WTC11 (cell line): ENCODE results near the gene CRK. TPM values are rescaled to one million over a fixed set of nuclear protein-coding genes. Genes with fewer than 3 reads are reported as not detected.

ENCODE experiments used
- ATAC-seq: fragments of 200-7000 bp; cut with Tn5 transposase; 2 replicates; pipeline ENCODE4 v1.10.0; 2021; ENCODE audit warnings: mild to moderate bottlenecking, moderate library complexity
- CTCF ChIA-PET: fragments of 300-600 bp; sonication (Branson Sonifier 250); formaldehyde crosslinking; loops from one replicate; lab custom pipeline; 2021; ENCODE audit warnings: antibody characterized with exemption; lab: Charles Lee
- POLR2A ChIA-PET: fragments of 350-600 bp; sonication (Branson Sonifier 250); formaldehyde crosslinking; loops from one replicate; lab custom pipeline; 2021; ENCODE audit warnings: antibody characterized with exemption; lab: Charles Lee
- DNase-seq: peaks from one replicate; pipeline ENCODE4 v3.0.0; 2021; ENCODE audit warnings: low spot score
- H3K27ac Mint-ChIP-seq: 2 replicates; pipeline ENCODE4 v1.8.0; 2021; ENCODE audit warnings: mixed read lengths
- H3K27me3 Mint-ChIP-seq: 2 replicates; pipeline ENCODE4 v1.8.0; 2021; ENCODE audit warnings: low read depth, mild to moderate bottlenecking, moderate library complexity, mixed read lengths
- H3K36me3 Mint-ChIP-seq: 2 replicates; pipeline ENCODE4 v1.8.0; 2021; ENCODE audit warnings: mixed read lengths
- H3K4me1 Mint-ChIP-seq: 2 replicates; pipeline ENCODE4 v1.8.0; 2022; ENCODE audit warnings: mixed read lengths
- H3K4me3 Mint-ChIP-seq: 2 replicates; pipeline ENCODE4 v1.8.0; 2021; ENCODE audit warnings: mild to moderate bottlenecking, moderate library complexity, mixed read lengths
- H3K9me3 Mint-ChIP-seq: 2 replicates; pipeline ENCODE4 v1.8.0; 2021; ENCODE audit warnings: mixed read lengths
- ATF3 ChIP-seq: sonication (generic); formaldehyde crosslinking; conservative IDR thresholded peaks from 2 replicates; pipeline ENCODE4 v1.8.1; 2022; ENCODE audit warnings: mild to moderate bottlenecking, missing genetic modification reagents
- ELF4 ChIP-seq: sonication (generic); formaldehyde crosslinking; IDR thresholded peaks from 2 replicates; pipeline ENCODE4 v1.8.1; 2022; ENCODE audit warnings: low read depth, mild to moderate bottlenecking, moderate library complexity, missing genetic modification reagents
- EMX1 ChIP-seq: fragments of 250-450 bp; sonication (Bioruptor Pico); IDR thresholded peaks from 2 replicates; pipeline ENCODE4 v1.8.0; 2021; ENCODE audit warnings: mild to moderate bottlenecking
- FOXP1 ChIP-seq: sonication (generic); formaldehyde crosslinking; IDR thresholded peaks from 2 replicates; pipeline ENCODE4 v1.8.0; 2022; ENCODE audit warnings: missing genetic modification reagents, mild to moderate bottlenecking, moderate library complexity, borderline replicate concordance
- FOXP4 ChIP-seq: sonication (generic); formaldehyde crosslinking; IDR thresholded peaks from 2 replicates; pipeline ENCODE4 v1.8.0; 2022; ENCODE audit warnings: mild to moderate bottlenecking, missing genetic modification reagents
- GABPB1 ChIP-seq: sonication (generic); formaldehyde crosslinking; IDR thresholded peaks from 2 replicates; pipeline ENCODE4 v1.8.1; 2023; ENCODE audit warnings: mild to moderate bottlenecking, missing genetic modification reagents
- GTF2I ChIP-seq: fragments of 250-450 bp; sonication (Bioruptor Pico); conservative IDR thresholded peaks from 2 replicates; pipeline ENCODE4 v1.4.0; 2021; ENCODE audit warnings: mild to moderate bottlenecking
- HMGA2 ChIP-seq: fragments of 250-450 bp; sonication (Bioruptor Pico); IDR thresholded peaks from 2 replicates; pipeline ENCODE4 v1.4.0; 2021; ENCODE audit warnings: mild to moderate bottlenecking, moderate library complexity
- HMGXB4 ChIP-seq: sonication (generic); formaldehyde crosslinking; IDR thresholded peaks from 2 replicates; pipeline ENCODE4 v1.8.1; 2023; ENCODE audit warnings: mild to moderate bottlenecking, moderate library complexity, missing genetic modification reagents
- MXD4 ChIP-seq: fragments of 250-450 bp; sonication (Bioruptor Pico); IDR thresholded peaks from 2 replicates; pipeline ENCODE4 v1.8.0; 2021; ENCODE audit warnings: mild to moderate bottlenecking, moderate library complexity, borderline replicate concordance
- NFYB ChIP-seq: sonication (generic); formaldehyde crosslinking; conservative IDR thresholded peaks from 2 replicates; pipeline ENCODE4 v1.8.0; 2022; ENCODE audit warnings: low read depth, missing genetic modification reagents
- PRRX2 ChIP-seq: fragments of 250-450 bp; sonication (Bioruptor Pico); IDR thresholded peaks from 2 replicates; pipeline ENCODE4 v1.8.0; 2021; ENCODE audit warnings: mild to moderate bottlenecking
- RORB ChIP-seq: fragments of 250-450 bp; sonication (Bioruptor Pico); IDR thresholded peaks from 2 replicates; pipeline ENCODE4 v1.9.0; 2021; ENCODE audit warnings: mild to moderate bottlenecking
- TCF7 ChIP-seq: sonication (generic); formaldehyde crosslinking; IDR thresholded peaks from 2 replicates; pipeline ENCODE4 v1.8.0; 2022; ENCODE audit warnings: mild to moderate bottlenecking, low read depth, missing genetic modification reagents, moderate library complexity
- USF1 ChIP-seq: sonication (generic); formaldehyde crosslinking; IDR thresholded peaks from 2 replicates; pipeline ENCODE4 v1.8.0; 2022; ENCODE audit warnings: mild to moderate bottlenecking, missing genetic modification reagents
- USF2 ChIP-seq: sonication (generic); formaldehyde crosslinking; IDR thresholded peaks from 2 replicates; pipeline ENCODE4 v1.8.1; 2023; ENCODE audit warnings: mild to moderate bottlenecking, missing genetic modification reagents, moderate library complexity
- ZNF121 ChIP-seq: sonication (generic); formaldehyde crosslinking; IDR thresholded peaks from 2 replicates; pipeline ENCODE4 v1.8.0; 2023; ENCODE audit warnings: missing genetic modification reagents
- total RNA-seq: library from RNA; stranded (reverse); gene quantifications from 3 replicates; pipeline ENCODE4 v1.2.3, GENCODE V29; 2021

Gene CRK
- total RNA-seq, 1 experiment from 2014 or later = 45.2 TPM

- peak; percentile 52; the same call in 1 of the 2 replicates for TF ChIP-seq USF1 (CRISPR knock-in tag)
- TF ChIP-seq ELF4 (CRISPR knock-in tag) = no peak
- TF ChIP-seq HMGA2 (CRISPR knock-in tag) = no peak
- peak; percentile 50 for TF ChIP-seq USF2
- 0 out of 2 replicates have a peak, but pooled peaks have one; percentile 23 for TF ChIP-seq HMGXB4 (CRISPR knock-in tag)
- TF ChIP-seq PRRX2 = 0 out of 2 replicates have a peak, but pooled peaks have one; percentile 10
- Mint-ChIP-seq H3K4me3 (peak overlapping the region; percentile 79), H3K9me3 (no peaks in the 10 kb centered on the region), H3K27ac (peak overlapping the region; percentile 80; the same call in 1 of the 2 replicates), H3K36me3 (peaks cover 20% of the 10 kb centered on the region), H3K27me3 (peaks cover 11% of the 10 kb centered on the region), H3K4me1 (peaks cover 30% of the 10 kb centered on the region)
- DNase-seq = peak; percentile 65
- POLR2A ChIA-PET = interaction anchor here (1.0 to 1.1 kb wide), 2 partner anchors 22 to 32 kb away, joined by 3 to 4 read pairs; partner anchors contain the start of gene INPP5K
- CTCF ChIA-PET = interaction anchor here (0.7 to 1.4 kb wide), 13 partner anchors 12 to 370 kb away, joined by 3 to 14 read pairs (median 4); partner anchors contain the start of gene INPP5K
- peak; percentile 62 for ATAC-seq
Measured at GRCh38 chr17:1484676-1485422, 28.8 kb upstream of the CRK start.

GRCh38 chr17:1484060-1484535, 28.1 kb upstream of the CRK start:
- H3K4me1 Mint-ChIP-seq = peaks cover 28% of the 10 kb centered on the region
- H3K4me3 Mint-ChIP-seq = peak overlapping the region; percentile 79; the same call in 1 of the 2 replicates
- peak; percentile 34 for DNase-seq
- peaks cover 20% of the 10 kb centered on the region for H3K36me3 Mint-ChIP-seq
- ATAC-seq = no peak
- TF ChIP-seq MXD4 = no peak
- peak; percentile 30; the same call in 1 of the 2 replicates for TF ChIP-seq FOXP1 (CRISPR knock-in tag)
- H3K27ac Mint-ChIP-seq = no peak overlapping the region
- ChIA-PET CTCF (interaction anchor here (0.7 to 1.4 kb wide), 11 partner anchors 12 to 143 kb away, joined by 3 to 14 read pairs (median 3); partner anchors contain the start of gene INPP5K), POLR2A (interaction anchor here (1.1 kb wide), 2 partner anchors 21 to 32 kb away, joined by 3 to 4 read pairs; partner anchors contain the start of gene INPP5K)
- no peaks in the 10 kb centered on the region for H3K9me3 Mint-ChIP-seq
- peaks cover 11% of the 10 kb centered on the region for H3K27me3 Mint-ChIP-seq

GRCh38 chr17:1482680-1483079, 26.6 kb upstream of the CRK start:
- DNase-seq = no peak
- peaks cover 20% of the 10 kb centered on the region for H3K4me1 Mint-ChIP-seq
- CTCF ChIA-PET = interaction anchor here (1.0 kb wide), 1 partner anchor 117 kb away, joined by 3 read pairs; no protein-coding TSS in a partner anchor
- H3K27ac Mint-ChIP-seq = no peak overlapping the region
- no peaks in the 10 kb centered on the region for H3K9me3 Mint-ChIP-seq
- TF ChIP-seq HMGA2 (CRISPR knock-in tag) (no peak), ATF3 (CRISPR knock-in tag) (no peak), ZNF121 (CRISPR knock-in tag) (peak; percentile 68; the same call in 1 of the 2 replicates)
- TF ChIP-seq, all 79 proteins: peak for 1
- POLR2A ChIA-PET = interaction anchor here (0.6 kb wide), 1 partner anchor 11 kb away, joined by 3 read pairs; no protein-coding TSS in a partner anchor
- Mint-ChIP-seq H3K27me3 (peaks cover 9% of the 10 kb centered on the region), H3K36me3 (peaks cover 27% of the 10 kb centered on the region), H3K4me3 (no peak overlapping the region)
- ATAC-seq = no peak

GRCh38 chr17:1481736-1482135, 25.7 kb upstream of the CRK start:
- ChIA-PET POLR2A (no interaction called here), CTCF (interaction anchor here (1.0 kb wide), 1 partner anchor 116 kb away, joined by 3 read pairs; no protein-coding TSS in a partner anchor)
- Mint-ChIP-seq H3K27ac (no peak overlapping the region), H3K4me3 (no peak overlapping the region), H3K9me3 (no peaks in the 10 kb centered on the region), H3K27me3 (peaks cover 4% of the 10 kb centered on the region), H3K36me3 (peaks cover 27% of the 10 kb centered on the region), H3K4me1 (peaks cover 14% of the 10 kb centered on the region)
- no peak for ATAC-seq
- DNase-seq = no peak
- TF ChIP-seq RORB (CRISPR knock-in tag) (no peak), GTF2I (CRISPR knock-in tag) (no peak), TCF7 (CRISPR knock-in tag) (no peak), EMX1 (CRISPR knock-in tag) (no peak), FOXP4 (CRISPR knock-in tag) (no peak), NFYB (CRISPR knock-in tag) (no peak), GABPB1 (CRISPR knock-in tag) (no peak), HMGXB4 (CRISPR knock-in tag) (no peak)
- TF ChIP-seq, all 79 proteins: peak for 0
